ENCODE measurements around the gene SMC5. TPM values are rescaled to one million over a fixed set of nuclear protein-coding genes. Genes with fewer than 3 reads are reported as not detected.
A peak's percentile ranks its signal among the peaks of the same experiment; 100 is the strongest.
"Not testable (repeated sequence)": the region's sequence is repeated elsewhere in the genome, so short reads cannot be mapped to it uniquely, and the experiment has no call there.

Gene SMC5
- total RNA-seq, 1 donor from 2014 or later, result 29.7 TPM

DNA sequence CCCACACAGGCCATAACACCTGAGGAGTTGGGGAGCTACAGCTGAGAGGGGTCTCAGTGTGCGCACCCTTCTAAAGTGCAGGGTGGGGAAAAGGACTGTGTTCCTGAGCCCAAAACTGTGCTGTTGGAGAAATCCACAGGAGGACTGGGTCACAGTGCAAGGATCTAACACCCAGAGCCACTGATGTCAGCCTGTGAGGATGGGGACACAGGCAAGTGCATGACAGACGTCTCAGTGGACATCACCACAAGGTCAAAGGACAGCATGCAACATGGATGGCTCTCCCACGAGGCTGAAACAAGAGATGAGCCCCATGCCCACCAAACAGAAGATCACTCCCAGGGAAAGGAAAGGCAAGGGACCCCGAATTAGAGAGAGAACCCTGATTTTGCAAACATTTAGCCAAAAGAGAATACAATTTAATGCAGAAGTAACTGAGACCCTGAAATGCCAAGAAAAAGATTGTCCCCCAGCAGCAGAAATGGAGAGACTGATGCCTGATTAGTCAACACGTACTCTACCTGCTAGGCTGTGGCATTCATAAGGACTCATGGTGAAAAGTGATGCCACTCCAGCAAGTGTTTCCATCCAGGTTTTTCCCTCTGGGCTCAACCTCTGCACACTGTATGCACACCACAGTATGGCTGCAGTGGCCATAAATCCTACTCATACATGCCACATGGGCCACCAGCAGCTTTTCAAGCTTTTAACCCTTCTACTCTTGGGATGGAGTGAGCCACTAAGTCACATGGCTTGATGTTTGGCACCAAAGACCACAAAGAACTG, 141.5 kb downstream of the SMC5 start:
- DNase-seq (ENCODE audit: extremely low spot score in 2 of 2), result no peak
- H3K36me3 ChIP-seq, result no peaks in the 10 kb centered on the region
- no peaks in the 10 kb centered on the region for H3K9me3 ChIP-seq
- H3K4me3 ChIP-seq, result no peak overlapping the region
- H3K4me1 ChIP-seq, result peaks cover 87% of the 10 kb centered on the region
- no peaks in the 10 kb centered on the region for H3K27me3 ChIP-seq
- intact Hi-C loops (cut with DNase I), result no loop called here
- TF ChIP-seq POLR2A (IDR thresholded peaks at IDR 0.05), result no peak
- TF ChIP-seq, protein P1, sequence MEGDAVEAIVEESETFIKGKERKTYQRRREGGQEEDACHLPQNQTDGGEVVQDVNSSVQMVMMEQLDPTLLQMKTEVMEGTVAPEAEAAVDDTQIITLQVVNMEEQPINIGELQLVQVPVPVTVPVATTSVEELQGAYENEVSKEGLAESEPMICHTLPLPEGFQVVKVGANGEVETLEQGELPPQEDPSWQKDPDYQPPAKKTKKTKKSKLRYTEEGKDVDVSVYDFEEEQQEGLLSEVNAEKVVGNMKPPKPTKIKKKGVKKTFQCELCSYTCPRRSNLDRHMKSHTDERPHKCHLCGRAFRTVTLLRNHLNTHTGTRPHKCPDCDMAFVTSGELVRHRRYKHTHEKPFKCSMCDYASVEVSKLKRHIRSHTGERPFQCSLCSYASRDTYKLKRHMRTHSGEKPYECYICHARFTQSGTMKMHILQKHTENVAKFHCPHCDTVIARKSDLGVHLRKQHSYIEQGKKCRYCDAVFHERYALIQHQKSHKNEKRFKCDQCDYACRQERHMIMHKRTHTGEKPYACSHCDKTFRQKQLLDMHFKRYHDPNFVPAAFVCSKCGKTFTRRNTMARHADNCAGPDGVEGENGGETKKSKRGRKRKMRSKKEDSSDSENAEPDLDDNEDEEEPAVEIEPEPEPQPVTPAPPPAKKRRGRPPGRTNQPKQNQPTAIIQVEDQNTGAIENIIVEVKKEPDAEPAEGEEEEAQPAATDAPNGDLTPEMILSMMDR (IDR thresholded peaks at IDR 0.05), result no peak
- no peak for TF ChIP-seq POLR2AphosphoS5 (IDR thresholded peaks at IDR 0.05; ENCODE audit: insufficient read depth in 1 of 2, low read depth in 1 of 2)
- no peak overlapping the region for H3K27ac ChIP-seq

DNA sequence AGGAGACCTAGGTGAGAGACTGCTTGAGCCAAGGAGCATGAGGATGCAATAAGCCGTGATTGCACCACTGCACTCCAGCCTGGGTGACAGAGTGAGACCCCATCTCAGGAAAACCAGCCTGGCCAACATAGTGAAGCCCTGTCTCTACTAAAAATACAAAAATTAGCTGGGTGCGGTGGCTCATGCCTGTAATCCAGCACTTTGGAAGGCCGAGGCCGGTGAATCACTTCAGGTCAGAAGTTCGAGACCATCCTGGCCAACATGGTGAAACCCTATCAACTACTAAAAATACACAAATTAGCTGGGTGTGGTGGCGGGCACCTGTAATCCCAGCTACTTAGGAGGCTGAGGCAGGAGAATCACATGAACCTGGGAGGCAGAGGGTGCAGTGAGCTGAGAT, 142.5 kb downstream of the SMC5 start:
- H3K4me1 ChIP-seq, result peaks cover 88% of the 10 kb centered on the region
- DNase-seq (ENCODE audit: extremely low spot score in 2 of 2); H3K9me3 ChIP-seq; H3K27ac ChIP-seq; H3K4me3 ChIP-seq; H3K27me3 ChIP-seq; intact Hi-C loops (cut with DNase I); H3K36me3 ChIP-seq: not testable (repeated sequence)

- no peak for DNase-seq (ENCODE audit: extremely low spot score in 2 of 2)
- intact Hi-C loops (cut with DNase I), result no loop called here
- no peak overlapping the region for H3K4me3 ChIP-seq
- no peak overlapping the region for H3K27ac ChIP-seq
- no peaks in the 10 kb centered on the region for H3K27me3 ChIP-seq
- H3K4me1 ChIP-seq, result peaks cover 98% of the 10 kb centered on the region
- TF ChIP-seq, protein P1 (IDR thresholded peaks at IDR 0.05), result no peak
- TF ChIP-seq POLR2AphosphoS5 (IDR thresholded peaks at IDR 0.05; ENCODE audit: insufficient read depth in 1 of 2, low read depth in 1 of 2) (no peak), POLR2A (IDR thresholded peaks at IDR 0.05) (no peak)
- no peaks in the 10 kb centered on the region for H3K9me3 ChIP-seq
- H3K36me3 ChIP-seq, result no peaks in the 10 kb centered on the region
Observed at GRCh38 chr9:70402213-70402612, 143.4 kb downstream of the SMC5 start.

GRCh38 chr9:70403166-70403565, 144.4 kb downstream of the SMC5 start:
- no peak overlapping the region for H3K4me3 ChIP-seq
- H3K27me3 ChIP-seq, result no peaks in the 10 kb centered on the region
- H3K4me1 ChIP-seq, result peaks cover 100% of the 10 kb centered on the region
- intact Hi-C loops (cut with DNase I), result no loop called here
- no peaks in the 10 kb centered on the region for H3K9me3 ChIP-seq
- H3K36me3 ChIP-seq, result no peaks in the 10 kb centered on the region
- no peak for DNase-seq (ENCODE audit: extremely low spot score in 2 of 2)
- H3K27ac ChIP-seq, result peak overlapping the region; percentile 19
- TF ChIP-seq POLR2A (IDR thresholded peaks at IDR 0.05) (no peak), POLR2AphosphoS5 (IDR thresholded peaks at IDR 0.05; ENCODE audit: insufficient read depth in 1 of 2, low read depth in 1 of 2) (no peak)
- TF ChIP-seq, protein P1 (IDR thresholded peaks at IDR 0.05), result no peak

DNA sequence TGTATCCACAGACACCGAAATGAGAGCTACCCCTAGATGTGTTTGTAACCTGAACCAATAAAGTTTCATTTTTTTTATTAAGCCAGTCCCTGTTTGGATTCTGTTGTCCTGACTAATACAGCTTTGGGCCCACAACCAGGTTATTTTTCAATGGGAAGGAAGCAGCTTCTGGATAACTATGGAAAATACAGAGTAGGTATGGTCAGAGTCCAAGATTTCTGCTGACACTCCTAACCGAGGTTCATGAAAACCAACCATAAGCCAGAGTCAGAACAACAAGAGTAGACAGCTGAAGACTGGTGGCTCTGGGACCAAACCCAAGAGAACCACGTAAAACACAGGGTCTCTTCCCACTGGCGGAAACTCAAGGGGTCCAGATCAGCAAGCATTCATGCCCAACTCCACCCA, 144.8 kb downstream of the SMC5 start:
- Histone ChIP-seq H3K27ac (peak overlapping the region; percentile 62), H3K4me3 (no peak overlapping the region), H3K27me3 (no peaks in the 10 kb centered on the region), H3K36me3 (no peaks in the 10 kb centered on the region), H3K4me1 (peaks cover 100% of the 10 kb centered on the region), H3K9me3 (no peaks in the 10 kb centered on the region)
- intact Hi-C loops (cut with DNase I), result no loop called here
- TF ChIP-seq, protein P1 (IDR thresholded peaks at IDR 0.05), result no peak
- TF ChIP-seq POLR2A (IDR thresholded peaks at IDR 0.05) (no peak), POLR2AphosphoS5 (IDR thresholded peaks at IDR 0.05; ENCODE audit: insufficient read depth in 1 of 2, low read depth in 1 of 2) (no peak)
- DNase-seq (ENCODE audit: extremely low spot score in 2 of 2), result no peak

Data from vagina (tissue), 2 donors.